ENCODE data around the gene EMILIN2. TPM values are rescaled to one million over a fixed set of nuclear protein-coding genes. Genes with fewer than 3 reads are reported as not detected.

EMILIN2 gene
- total and polyA plus RNA-seq, 2 of the 8 experiments (the other 6 are each of a cell fraction or from before 2014, with no cell fraction given) = 6.0 to 7.5 TPM

GRCh38 chr18:2878656-2879330 is 32.0 kb downstream of the EMILIN2 start:
- ChIA-PET POLR2A (ENCODE audit: partially characterized antibody) (no interaction called here), CTCF (ENCODE audit: partially characterized antibody) (no interaction called here)
- Histone ChIP-seq H3K4me3 (ENCODE audit: extremely low read depth in 1 of 4, insufficient read depth in 2 of 4, low read depth in 3 of 4, low read length in 4 of 4) (no peak overlapping the region), H3K14ac (ENCODE audit: insufficient read length) (no peak overlapping the region), H4K5ac (ENCODE audit: insufficient read length, low read depth, low read length) (no peak overlapping the region), H3K4me2 (ENCODE audit: insufficient read depth in 1 of 2, low read depth in 2 of 2, low read length in 2 of 2) (no peak overlapping the region), H3K4me1 (replicated peaks in 1 of 4; ENCODE audit: control insufficient read depth in 3 of 4, insufficient read depth in 4 of 4, low read length in 3 of 4) (no peaks in the 10 kb centered on the region), H3K18ac (ENCODE audit: extremely low read depth, low read length) (no peak overlapping the region), H3K4ac (replicated peaks; ENCODE audit: insufficient read length, low read depth, low read length) (no peak overlapping the region), H3K23ac (ENCODE audit: insufficient read length) (no peak overlapping the region), H3K9ac (replicated peaks in 1 of 4; ENCODE audit: extremely low read depth in 1 of 4, low read depth in 3 of 4, low read length in 3 of 4) (no peak overlapping the region; a peak in 1 of 7 replicates), H2BK5ac (ENCODE audit: low read depth, low read length) (no peak overlapping the region), H2BK12ac (ENCODE audit: low read depth, low read length) (no peak overlapping the region), H2BK120ac (replicated peaks; ENCODE audit: low read depth, low read length) (no peak overlapping the region), H3K56ac (replicated peaks; ENCODE audit: insufficient read length, low read depth, low read length) (no peak overlapping the region), H4K20me1 (replicated peaks in 1 of 2; ENCODE audit: control insufficient read depth in 1 of 2, insufficient read depth in 2 of 2, low read length in 2 of 2) (no peaks in the 10 kb centered on the region), H3K27ac (ENCODE audit: low read depth, low read length) (no peak overlapping the region), H4K8ac (ENCODE audit: extremely low read depth, insufficient read depth, low read length) (no peak overlapping the region), H2BK20ac (ENCODE audit: low read length) (no peak overlapping the region), H4K91ac (replicated peaks; ENCODE audit: insufficient read length, low read length) (no peak overlapping the region), H3K27me3 (replicated peaks in 1 of 4; ENCODE audit: control insufficient read depth in 3 of 4, extremely low read depth in 1 of 4, insufficient read depth in 3 of 4, low read length in 3 of 4) (no peaks in the 10 kb centered on the region), H3K9me3 (ENCODE audit: insufficient read depth in 2 of 2, low read depth in 1 of 2, low read length in 1 of 2) (no peaks in the 10 kb centered on the region), H3K36me3 (ENCODE audit: control insufficient read depth in 2 of 4, insufficient read depth in 4 of 4, low read length in 3 of 4) (no peaks in the 10 kb centered on the region), H3K79me1 (ENCODE audit: low read depth, low read length) (no peaks in the 10 kb centered on the region), H2AK5ac (ENCODE audit: low read depth, low read length) (no peak overlapping the region), H2AFZ (ENCODE audit: low read length) (no peak overlapping the region), H2BK15ac (ENCODE audit: low read length) (no peak overlapping the region), H3K23me2 (ENCODE audit: low read depth, low read length) (no peaks in the 10 kb centered on the region), H3K79me2 (ENCODE audit: control insufficient read depth in 1 of 2, insufficient read depth in 2 of 2, low read length in 2 of 2) (no peaks in the 10 kb centered on the region)
- DNase-seq (ENCODE audit: low read depth in 1 of 2, low spot score in 2 of 2) = no peak
- 93% methylated on average over 14 of the region's 15 CpGs; no CpG with 5 or more reads in 1 of the 2 experiments for WGBS, 2 experiments (ENCODE audit: extremely low coverage in 1 of 2, insufficient coverage in 1 of 2, insufficient read length in 1 of 2, insufficient replicate concordance in 2 of 2, low coverage in 1 of 2, low lambda C conversion rate in 2 of 2, missing lambda C conversion rate in 1 of 2)
- no peak for FAIRE-seq
- TF ChIP-seq MAFK (IDR thresholded peaks at IDR 0.05; ENCODE audit: low read depth, low read length) (no peak), SUZ12 (IDR thresholded peaks at IDR 0.05; ENCODE audit: low read length) (no peak), TEAD4 (IDR thresholded peaks at IDR 0.05; ENCODE audit: low read depth, low read length) (no peak), SIN3A (conservative IDR thresholded peaks at IDR 0.05 in 1 of 2, IDR thresholded peaks at IDR 0.05 in 1 of 2; ENCODE audit: low read depth in 1 of 2, low read length in 2 of 2) (no peak)
